Lower leg skin (tissue), 4 donors: ENCODE results near the gene TMPRSS3. TPM values are rescaled to one million over a fixed set of nuclear protein-coding genes. Genes with fewer than 3 reads are reported as not detected.

Experiments
- DNase-seq, 2 donors: peaks; one replicate each; pipeline ENCODE4 v3.0.0-alpha.2; 2019; ENCODE audit warnings: low spot score in 2 of 2
- H3K4me3 ChIP-seq: fragments of 200-600 bp; sonication (generic); 2 replicates; pipeline ENCODE4 v1.5.1; 2017; ENCODE audit warnings: mild to moderate bottlenecking, low read depth; ENCODE audit not compliant: poor library complexity, severe bottlenecking
- POLR2A ChIP-seq, 2 donors: fragments of 450-650 bp; IDR thresholded peaks; one replicate each; pipeline ENCODE4 v1.6.1; 2016 to 2017; ENCODE audit warnings: antibody characterized with exemption in 2 of 2, mild to moderate bottlenecking in 1 of 2, moderate library complexity in 1 of 2
- WGBS, 2 donors: methylation state at CpG; one replicate each; pipeline ENCODE4 v1.1.5; 2018; 5-methylcytosine and 5-hydroxymethylcytosine counted together
- intact Hi-C: fragments of 100-400 bp; cut with DNase I; formaldehyde crosslinking; loops from one replicate; pipeline ENCODE4 v1.15.0; 2023; ENCODE audit warnings: low total_unique reads
- total RNA-seq, 4 donors: library from RNA; depleted of rRNA; stranded (reverse); fragments of >200 nt; gene quantifications; one replicate each; pipeline ENCODE4 v1.1.0, GENCODE V29; 2016
- TF ChIP-seq, protein P1 (sequence below), 3 donors: fragments of 450-650 bp; IDR thresholded peaks; one replicate each; pipeline ENCODE4 v1.5.1; 2016; ENCODE audit warnings: antibody characterized with exemption in 3 of 3, mild to moderate bottlenecking in 3 of 3, moderate library complexity in 2 of 3

Gene TMPRSS3
- total RNA-seq, 4 donors from 2014 or later: 0.19 to 0.78 (median 0.36) TPM

DNA sequence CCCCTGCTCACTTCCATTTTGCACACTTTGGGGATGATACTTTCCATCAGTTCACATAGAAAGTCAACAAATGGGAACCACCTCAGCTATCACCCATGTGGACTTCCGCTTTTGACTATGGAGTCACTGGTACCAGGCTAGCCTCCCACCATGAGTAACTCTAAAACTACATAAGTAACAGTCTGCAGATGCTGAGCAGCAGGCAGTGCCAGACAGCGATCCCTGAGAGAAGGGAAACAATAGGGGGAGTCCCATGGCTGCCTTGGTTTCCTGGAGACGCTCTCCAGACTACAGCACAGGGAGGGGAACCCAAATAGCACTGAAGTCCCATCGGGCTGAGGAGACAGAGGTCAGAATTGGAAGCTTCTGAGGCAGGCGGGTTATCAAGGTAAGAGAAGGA, 42.2 kb downstream of the TMPRSS3 start:
- TF ChIP-seq, protein P1, sequence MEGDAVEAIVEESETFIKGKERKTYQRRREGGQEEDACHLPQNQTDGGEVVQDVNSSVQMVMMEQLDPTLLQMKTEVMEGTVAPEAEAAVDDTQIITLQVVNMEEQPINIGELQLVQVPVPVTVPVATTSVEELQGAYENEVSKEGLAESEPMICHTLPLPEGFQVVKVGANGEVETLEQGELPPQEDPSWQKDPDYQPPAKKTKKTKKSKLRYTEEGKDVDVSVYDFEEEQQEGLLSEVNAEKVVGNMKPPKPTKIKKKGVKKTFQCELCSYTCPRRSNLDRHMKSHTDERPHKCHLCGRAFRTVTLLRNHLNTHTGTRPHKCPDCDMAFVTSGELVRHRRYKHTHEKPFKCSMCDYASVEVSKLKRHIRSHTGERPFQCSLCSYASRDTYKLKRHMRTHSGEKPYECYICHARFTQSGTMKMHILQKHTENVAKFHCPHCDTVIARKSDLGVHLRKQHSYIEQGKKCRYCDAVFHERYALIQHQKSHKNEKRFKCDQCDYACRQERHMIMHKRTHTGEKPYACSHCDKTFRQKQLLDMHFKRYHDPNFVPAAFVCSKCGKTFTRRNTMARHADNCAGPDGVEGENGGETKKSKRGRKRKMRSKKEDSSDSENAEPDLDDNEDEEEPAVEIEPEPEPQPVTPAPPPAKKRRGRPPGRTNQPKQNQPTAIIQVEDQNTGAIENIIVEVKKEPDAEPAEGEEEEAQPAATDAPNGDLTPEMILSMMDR (IDR thresholded peaks at IDR 0.05): no peak
- no peak for TF ChIP-seq POLR2A (IDR thresholded peaks at IDR 0.05)
- 86 to 87% methylated on average over 5 of the region's 5 CpGs for WGBS, 2 donors
- no peak for DNase-seq
- H3K4me3 ChIP-seq: no peak overlapping the region
- intact Hi-C loops: no loop called here

DNA sequence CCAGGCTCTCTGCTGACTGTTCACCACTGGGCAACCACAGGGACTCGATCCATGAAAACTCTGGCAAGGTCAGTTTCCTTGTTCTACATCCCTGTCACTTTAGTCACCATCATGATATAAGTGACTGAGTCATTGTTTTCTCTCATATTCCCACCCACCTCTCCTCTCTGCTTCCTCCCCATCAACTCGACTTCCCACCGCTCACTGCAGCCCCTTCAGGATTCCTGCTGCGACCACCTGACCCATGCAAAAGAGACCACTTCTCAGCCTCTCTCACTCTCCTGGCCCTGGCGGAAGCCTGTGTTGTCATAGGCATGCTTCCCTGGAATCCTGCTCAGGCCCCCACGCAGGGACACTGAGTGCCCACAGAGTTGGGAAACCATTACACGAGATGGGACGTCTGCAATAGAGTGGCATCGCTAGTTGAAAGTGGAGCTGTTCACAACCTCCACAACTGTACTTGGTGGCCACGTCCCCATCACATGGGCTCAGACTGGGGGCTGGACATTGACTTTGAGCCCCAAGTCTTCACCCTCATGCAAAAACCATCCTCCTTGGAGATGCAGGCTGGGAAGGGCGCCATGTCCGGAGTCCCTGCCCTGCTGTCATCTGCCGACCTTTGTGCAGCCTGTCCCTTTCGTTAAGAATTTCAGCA, 43.3 kb downstream of the TMPRSS3 start:
- peak in 1 of 2 donors; percentile 45 for DNase-seq
- TF ChIP-seq POLR2A (IDR thresholded peaks at IDR 0.05): no peak
- TF ChIP-seq, protein P1 (IDR thresholded peaks at IDR 0.05): no peak
- intact Hi-C loops: no loop called here
- WGBS, 2 donors: 90% methylated on average over 14 of the region's 14 CpGs
- H3K4me3 ChIP-seq: no peak overlapping the region

DNA sequence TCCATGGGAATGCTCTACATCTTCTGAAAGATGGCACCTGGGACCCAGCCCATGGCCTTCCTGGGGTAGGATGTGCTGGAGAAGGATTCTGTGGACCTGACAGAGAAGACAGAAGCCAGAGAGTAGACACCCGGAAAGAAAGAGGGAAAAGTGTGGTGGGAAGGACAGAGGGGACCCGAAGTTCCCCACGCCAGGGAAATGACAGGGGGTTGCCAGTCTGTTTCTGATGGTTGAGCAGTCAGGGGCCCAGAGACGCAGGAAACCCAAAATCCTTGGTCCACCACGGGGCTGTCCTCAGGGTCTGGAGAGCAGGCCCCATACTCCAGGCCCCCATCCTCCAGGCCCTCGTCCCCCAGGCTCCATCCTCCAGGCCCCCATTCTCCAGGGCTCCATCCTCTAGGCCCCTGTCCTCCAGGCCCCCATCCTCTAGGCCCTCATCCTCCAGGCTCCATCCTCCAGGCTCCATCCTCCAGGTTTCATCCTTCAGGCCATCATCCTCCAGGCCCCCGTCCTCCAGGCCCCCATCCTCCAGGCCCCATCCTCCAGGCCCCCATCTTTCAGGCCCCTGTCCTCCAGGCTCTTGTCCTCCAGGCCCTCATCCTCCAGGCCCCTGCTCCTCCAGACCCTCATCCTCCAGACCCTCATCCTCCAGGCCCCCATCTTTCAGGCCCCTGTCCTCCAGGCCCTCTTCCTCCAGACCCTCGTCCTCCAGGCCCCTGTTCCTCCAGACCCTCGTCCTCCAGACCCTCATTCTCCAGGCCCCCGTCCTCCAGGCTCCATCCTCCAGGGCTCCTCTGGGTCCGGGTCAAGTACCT, 44.0 kb downstream of the TMPRSS3 start:
- peak in 1 of 2 donors; percentile 72 for DNase-seq
- intact Hi-C loops: no loop called here
- WGBS, 2 donors: 81 to 84% methylated on average over 11 of the region's 11 CpGs
- H3K4me3 ChIP-seq: no peak overlapping the region
- TF ChIP-seq POLR2A (IDR thresholded peaks at IDR 0.05): no peak
- TF ChIP-seq, protein P1 (IDR thresholded peaks at IDR 0.05): no peak

DNA sequence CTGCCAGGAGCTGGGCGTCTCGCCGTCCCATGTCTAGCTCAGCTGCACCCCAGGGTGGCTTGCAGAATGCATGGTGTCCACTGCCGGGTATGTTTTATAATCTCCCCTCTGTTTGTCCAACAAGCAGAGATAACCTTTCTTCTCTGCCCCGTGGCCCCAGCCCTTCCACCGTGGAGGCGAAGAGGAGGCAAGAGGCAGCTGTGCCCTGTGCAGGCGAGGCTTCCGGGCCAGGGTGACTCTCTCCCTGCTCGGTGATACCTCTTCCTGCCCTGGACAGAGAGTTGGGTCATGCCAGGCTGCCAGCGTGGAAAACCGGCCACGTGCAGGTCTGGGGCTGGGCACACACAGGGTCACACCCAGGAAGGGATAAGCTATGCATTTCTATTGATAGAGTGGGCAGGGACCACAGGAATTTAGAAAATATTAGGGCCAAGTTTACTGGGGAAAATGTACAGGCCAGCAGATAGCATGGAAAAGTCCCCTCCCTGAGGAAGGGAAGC, 44.9 kb downstream of the TMPRSS3 start, which contains the start of gene TFF2:
Gene TFF2, minus strand, starts transcription at position 68 of the 500 bp plus-strand sequence. Its CDS starts 37 bp downstream, at position 31.
- no peak within 1 kb of the TSS for H3K4me3 ChIP-seq
- TF ChIP-seq, protein P1 (IDR thresholded peaks at IDR 0.05): no peak
- no peak for TF ChIP-seq POLR2A (IDR thresholded peaks at IDR 0.05)
- WGBS, 2 donors: 62 to 70% methylated on average over 13 of the region's 13 CpGs
- peak in 1 of 2 donors; percentile 78 for DNase-seq
- intact Hi-C loops: no loop called here

DNA sequence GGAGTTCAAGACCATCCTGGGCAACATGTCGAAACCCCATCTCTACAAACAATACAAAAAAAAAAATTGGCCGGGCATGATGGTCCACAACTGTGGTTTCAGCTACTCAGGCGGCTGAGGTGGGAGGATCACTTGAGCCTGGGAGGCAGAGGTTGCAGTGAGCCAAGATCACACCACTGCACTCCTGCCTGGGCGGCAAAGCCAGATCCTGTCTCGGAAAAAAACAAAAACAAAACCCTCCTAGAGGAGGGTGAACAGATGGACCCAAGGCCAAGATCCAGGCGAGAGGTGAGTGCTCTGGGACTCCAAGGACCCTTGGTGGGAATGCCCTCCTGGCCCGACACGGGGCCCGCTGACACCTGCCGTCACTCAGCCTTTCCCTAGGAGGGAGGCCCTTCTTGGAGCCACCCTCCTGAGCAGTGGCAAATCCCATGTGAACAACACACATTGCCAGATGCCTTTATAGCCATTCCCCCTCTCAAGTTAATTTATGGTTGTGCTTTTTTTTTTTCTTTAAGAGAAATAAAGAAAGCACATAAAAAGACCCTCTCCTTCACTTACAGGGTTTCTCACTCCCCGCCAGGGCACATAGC, 45.4 kb downstream of the TMPRSS3 start:
- no peak overlapping the region for H3K4me3 ChIP-seq
- intact Hi-C loops: no loop called here
- peak in 1 of 2 donors; percentile 46 for DNase-seq
- TF ChIP-seq POLR2A (IDR thresholded peaks at IDR 0.05): no peak
- TF ChIP-seq, protein P1 (IDR thresholded peaks at IDR 0.05): no peak
- WGBS, 2 donors: 65 to 77% methylated on average over 11 of the region's 11 CpGs
